ENCODE results near the gene SCARF2.

- TF ChIP-seq, protein P1, sequence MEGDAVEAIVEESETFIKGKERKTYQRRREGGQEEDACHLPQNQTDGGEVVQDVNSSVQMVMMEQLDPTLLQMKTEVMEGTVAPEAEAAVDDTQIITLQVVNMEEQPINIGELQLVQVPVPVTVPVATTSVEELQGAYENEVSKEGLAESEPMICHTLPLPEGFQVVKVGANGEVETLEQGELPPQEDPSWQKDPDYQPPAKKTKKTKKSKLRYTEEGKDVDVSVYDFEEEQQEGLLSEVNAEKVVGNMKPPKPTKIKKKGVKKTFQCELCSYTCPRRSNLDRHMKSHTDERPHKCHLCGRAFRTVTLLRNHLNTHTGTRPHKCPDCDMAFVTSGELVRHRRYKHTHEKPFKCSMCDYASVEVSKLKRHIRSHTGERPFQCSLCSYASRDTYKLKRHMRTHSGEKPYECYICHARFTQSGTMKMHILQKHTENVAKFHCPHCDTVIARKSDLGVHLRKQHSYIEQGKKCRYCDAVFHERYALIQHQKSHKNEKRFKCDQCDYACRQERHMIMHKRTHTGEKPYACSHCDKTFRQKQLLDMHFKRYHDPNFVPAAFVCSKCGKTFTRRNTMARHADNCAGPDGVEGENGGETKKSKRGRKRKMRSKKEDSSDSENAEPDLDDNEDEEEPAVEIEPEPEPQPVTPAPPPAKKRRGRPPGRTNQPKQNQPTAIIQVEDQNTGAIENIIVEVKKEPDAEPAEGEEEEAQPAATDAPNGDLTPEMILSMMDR (IDR thresholded peaks at IDR 0.05; ENCODE audit: borderline replicate concordance, extremely low read depth, low read length, poor library complexity, severe bottlenecking): no peak
- TF ChIP-seq EZH2 (IDR thresholded peaks at IDR 0.05; ENCODE audit: borderline replicate concordance, low read depth, low read length, severe bottlenecking): no peak
Observed at GRCh38 chr22:20465759-20466077, 28.1 kb upstream of the SCARF2 start.
